HepG2 (cell line): ENCODE results near the gene ATF3. TPM values are rescaled to one million over a fixed set of nuclear protein-coding genes. Genes with fewer than 3 reads are reported as not detected.

Experiments
- ATAC-seq: fragments of 200-7000 bp; cut with Tn5 transposase; 3 replicates; pipeline ENCODE4 v1.9.1; 2020; ENCODE audit warnings: mild to moderate bottlenecking, moderate library complexity
- BruUV-seq: library from RNA; stranded (reverse); fragments of 400-500 nt; replicated peaks from 2 replicates; lab custom pipeline; 2021; lab: Mats Ljungman, UMichigan
- CTCF ChIA-PET: fragments of 300-600 bp; formaldehyde crosslinking; extraction: SDS; loops from one replicate; lab custom pipeline; 2021; ENCODE audit warnings: low total read pairs, inconsistent platforms, low intra/inter-chr PET ratio; lab: Yijun Ruan, JAX
- POLR2A ChIA-PET: fragments of 350-600 bp; sonication (Branson Sonifier 250); formaldehyde crosslinking; loops from one replicate; lab custom pipeline; 2020; ENCODE audit warnings: antibody characterized with exemption, inconsistent platforms; lab: Yijun Ruan, JAX
- DNase-seq: peaks from one replicate; pipeline ENCODE4 v3.0.0-alpha.2; 2015; ENCODE audit warnings: low spot score
- FAIRE-seq: peaks from 3 replicates; lab custom pipeline; 2011; peaks lifted over from hg19 to GRCh38; lab: Jason Lieb, UNC
- H2AFZ ChIP-seq: one replicate; pipeline ENCODE4 v1.6.1; 2011; ENCODE audit warnings: low read length, inconsistent platforms
- H3K27ac ChIP-seq: fragments of 300-600 bp; 3 replicates; pipeline ENCODE4 v1.8.0; 2011; ENCODE audit warnings: mixed run types, mild to moderate bottlenecking, mixed read lengths, low read length, inconsistent platforms; ENCODE audit not compliant: insufficient read depth; ENCODE audit errors: extremely low read length
- H3K27me3 ChIP-seq, 2 experiments: fragments of 200-600 bp in 1 of 2; 2 replicates in 1 of 2; 3 replicates in 1 of 2; pipeline versions ENCODE4 v1.6.0 to v1.8.0; 2011; ENCODE audit warnings: low read length in 2 of 2, mild to moderate bottlenecking in 2 of 2, moderate library complexity in 2 of 2, inconsistent platforms in 1 of 2; ENCODE audit not compliant: insufficient read depth in 2 of 2, control insufficient read depth in 1 of 2
- H3K36me3 ChIP-seq, 2 experiments: fragments of 200-600 bp in 1 of 2; replicated peaks in 1 of 2; 2 replicates in 1 of 2; 3 replicates in 1 of 2; pipeline versions ENCODE4 v1.5.1 to v1.8.0; 2011; ENCODE audit warnings: low read length in 2 of 2, inconsistent platforms in 1 of 2; ENCODE audit not compliant: insufficient read depth in 2 of 2, control insufficient read depth in 1 of 2
- H3K4me1 ChIP-seq: 2 replicates; pipeline ENCODE4 v1.5.1; 2012; ENCODE audit warnings: low read length, inconsistent platforms; ENCODE audit not compliant: insufficient read depth
- H3K4me2 ChIP-seq: 2 replicates; pipeline ENCODE4 v1.6.0; 2011; ENCODE audit warnings: low read depth, low read length, inconsistent platforms
- H3K4me3 ChIP-seq, 3 experiments: fragments of 200-600 bp in 1 of 3; sonication (generic), shearing (Covaris generic) in 1 of 3; replicated peaks in 1 of 3; 2 replicates each; pipeline ENCODE4 v1.5.1; 2011 to 2016; ENCODE audit warnings: low read length in 3 of 3, inconsistent platforms in 2 of 3, low read depth in 2 of 3, mild to moderate bottlenecking in 2 of 3, control low read depth in 1 of 3, mixed read lengths in 1 of 3; ENCODE audit not compliant: insufficient read depth in 1 of 3
- H3K79me2 ChIP-seq: one replicate; pipeline ENCODE4 v1.6.1; 2011; ENCODE audit warnings: low read length, inconsistent platforms; ENCODE audit not compliant: insufficient read depth
- H3K9ac ChIP-seq: 2 replicates; pipeline ENCODE4 v1.6.0; 2011; ENCODE audit warnings: mild to moderate bottlenecking, low read depth, low read length, inconsistent platforms; ENCODE audit not compliant: insufficient read depth
- H3K9me3 ChIP-seq: 2 replicates; pipeline ENCODE4 v1.5.1; 2012; ENCODE audit warnings: mild to moderate bottlenecking, low read length
- H4K20me1 ChIP-seq: 2 replicates; pipeline ENCODE4 v1.6.0; 2011; ENCODE audit warnings: inconsistent platforms, mild to moderate bottlenecking, low read length, moderate library complexity; ENCODE audit not compliant: insufficient read depth
- HNF4G ChIP-seq, 2 experiments: sonication (generic) in 1 of 2; formaldehyde crosslinking in 1 of 2; IDR thresholded peaks; 2 replicates each; pipeline versions ENCODE4 v1.4.0 to v1.6.1; 2011 to 2020; ENCODE audit warnings: borderline replicate concordance in 2 of 2, low read depth in 2 of 2, mild to moderate bottlenecking in 2 of 2, low read length in 1 of 2, missing genetic modification reagents in 1 of 2, moderate library complexity in 1 of 2
- MAFK ChIP-seq, 2 experiments: IDR thresholded peaks in 1 of 2; conservative IDR thresholded peaks in 1 of 2; 2 replicates each; pipeline ENCODE4 v1.6.1; 2011; ENCODE audit warnings: improper control_type of control experiment in 2 of 2, low read length in 2 of 2
- ZNF619 ChIP-seq: sonication (generic); formaldehyde crosslinking; IDR thresholded peaks from 2 replicates; pipeline ENCODE4 v1.4.0; 2020; ENCODE audit warnings: mild to moderate bottlenecking, missing genetic modification reagents
- ZNF766 ChIP-seq: sonication (generic); formaldehyde crosslinking; IDR thresholded peaks from 2 replicates; pipeline ENCODE4 v1.5.0; 2020; ENCODE audit warnings: missing genetic modification reagents, borderline replicate concordance
- WGBS: methylation state at CpG from one replicate; pipeline ENCODE4 v1.1.6; 2017; ENCODE audit warnings: low lambda C conversion rate; 5-methylcytosine and 5-hydroxymethylcytosine counted together
- in situ Hi-C: cut with HindIII; loops from 2 replicates; pipeline ENCODE4 v1.10.0; 2017; ENCODE audit warnings: low pct_unique_long_range_greater_than_20kb; ENCODE audit not compliant: extremely low pct_ligation_motif_present
- intact Hi-C: fragments of 100-400 bp; cut with micrococcal nuclease; formaldehyde crosslinking; loops from one replicate; pipeline ENCODE4 v1.10.0; 2022; ENCODE audit not compliant: unreplicated experiment
- polyA plus RNA-seq, 8 experiments: library from polyadenylated mRNA; depleted of rRNA in 3 of 8; stranded (reverse) in 7 of 8; unstranded in 1 of 8; fragments of >200 nt; fragmentation: Illumina TruSeq in 4 of 8; extraction: Trizol in 4 of 8; gene quantifications; 2 replicates each; pipeline versions ENCODE4 v1.2.1 to v1.2.3, GENCODE V29; 2011 to 2016; ENCODE audit warnings: low read depth in 4 of 8, missing spikeins in 1 of 8, mixed read lengths in 1 of 8; ENCODE audit not compliant: insufficient read depth in 1 of 8
- total RNA-seq, 5 experiments: library from RNA; depleted of rRNA; stranded (reverse); fragments of >200 nt; fragmentation: Illumina TruSeq; extraction: Trizol; gene quantifications; 2 replicates each; pipeline ENCODE4 v1.2.3, GENCODE V29; 2016; ENCODE audit warnings: low read depth in 1 of 5
- TF ChIP-seq, protein P1 (sequence below): sonication (generic); formaldehyde crosslinking; IDR thresholded peaks from 2 replicates; pipeline ENCODE4 v1.5.0; 2020; ENCODE audit warnings: mild to moderate bottlenecking, missing genetic modification reagents
- TF ChIP-seq, protein P2 (sequence below): sonication (generic); formaldehyde crosslinking; IDR thresholded peaks from 2 replicates; pipeline ENCODE4 v1.8.0; 2022; ENCODE audit warnings: missing genetic modification reagents, mild to moderate bottlenecking, moderate library complexity, borderline replicate concordance

Gene ATF3
- total and polyA plus RNA-seq, 2 of the 13 experiments (the other 11 are each of a cell fraction or from before 2014, with no cell fraction given) = 5.0 to 13.0 TPM

DNA sequence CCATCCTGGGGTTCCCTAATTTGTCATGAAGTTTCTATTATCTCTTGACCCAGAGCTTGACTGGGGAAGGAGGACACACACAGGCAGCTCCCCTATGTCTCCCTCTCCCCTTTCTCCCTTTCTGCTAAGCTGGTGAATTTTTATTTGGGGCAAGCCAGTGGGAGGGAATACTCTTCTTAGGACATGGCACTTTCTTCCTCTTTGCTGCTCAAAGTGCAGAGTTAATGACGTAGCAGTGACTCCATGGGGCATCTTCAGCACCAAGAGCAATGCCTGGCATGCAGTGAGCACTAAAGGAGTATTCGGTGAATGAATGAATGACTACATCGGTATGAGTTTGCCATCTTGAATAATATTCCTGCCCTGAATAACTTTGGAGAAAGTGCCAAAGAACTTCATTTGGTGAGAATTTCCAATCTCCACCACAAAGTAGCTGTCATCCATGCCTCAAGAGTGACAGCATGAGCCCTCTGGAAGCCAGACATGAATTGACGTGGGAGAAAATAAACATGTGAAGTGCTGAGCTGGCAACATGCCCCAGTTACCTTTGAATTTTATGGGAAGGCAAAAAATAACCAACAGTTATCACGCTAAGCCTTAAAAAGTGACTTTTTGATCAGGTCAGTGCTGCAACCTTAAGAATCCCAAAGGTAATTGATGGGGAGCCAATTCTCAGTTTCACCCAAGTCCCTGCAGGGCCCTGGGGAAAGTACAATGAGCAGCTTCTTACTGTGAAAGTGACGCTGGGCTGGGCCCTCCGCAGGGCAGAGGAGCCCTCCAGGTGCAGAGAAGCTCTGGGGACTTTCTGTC, 22.1 kb upstream of the ATF3 start:
- TF ChIP-seq ZNF619 (CRISPR knock-in tag) (no peak), ZNF766 (CRISPR knock-in tag) (no peak), HNF4G (IDR thresholded peaks at IDR 0.05; ENCODE audit: borderline replicate concordance, low read depth, low read length) (no peak), HNF4G (CRISPR knock-in tag; IDR thresholded peaks at IDR 0.05; ENCODE audit: borderline replicate concordance, low read depth) (no peak), MAFK (conservative IDR thresholded peaks at IDR 0.05 in 1 of 2, IDR thresholded peaks at IDR 0.05 in 1 of 2; ENCODE audit: low read length in 2 of 2) (peak; percentile 16 to 36; a peak in 1 of 4 replicates)
- TF ChIP-seq, protein P1, sequence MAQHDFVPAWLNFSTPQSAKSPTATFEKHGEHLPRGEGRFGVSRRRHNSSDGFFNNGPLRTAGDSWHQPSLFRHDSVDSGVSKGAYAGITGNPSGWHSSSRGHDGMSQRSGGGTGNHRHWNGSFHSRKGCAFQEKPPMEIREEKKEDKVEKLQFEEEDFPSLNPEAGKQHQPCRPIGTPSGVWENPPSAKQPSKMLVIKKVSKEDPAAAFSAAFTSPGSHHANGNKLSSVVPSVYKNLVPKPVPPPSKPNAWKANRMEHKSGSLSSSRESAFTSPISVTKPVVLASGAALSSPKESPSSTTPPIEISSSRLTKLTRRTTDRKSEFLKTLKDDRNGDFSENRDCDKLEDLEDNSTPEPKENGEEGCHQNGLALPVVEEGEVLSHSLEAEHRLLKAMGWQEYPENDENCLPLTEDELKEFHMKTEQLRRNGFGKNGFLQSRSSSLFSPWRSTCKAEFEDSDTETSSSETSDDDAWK (CRISPR knock-in tag) = no peak
- TF ChIP-seq, protein P2, sequence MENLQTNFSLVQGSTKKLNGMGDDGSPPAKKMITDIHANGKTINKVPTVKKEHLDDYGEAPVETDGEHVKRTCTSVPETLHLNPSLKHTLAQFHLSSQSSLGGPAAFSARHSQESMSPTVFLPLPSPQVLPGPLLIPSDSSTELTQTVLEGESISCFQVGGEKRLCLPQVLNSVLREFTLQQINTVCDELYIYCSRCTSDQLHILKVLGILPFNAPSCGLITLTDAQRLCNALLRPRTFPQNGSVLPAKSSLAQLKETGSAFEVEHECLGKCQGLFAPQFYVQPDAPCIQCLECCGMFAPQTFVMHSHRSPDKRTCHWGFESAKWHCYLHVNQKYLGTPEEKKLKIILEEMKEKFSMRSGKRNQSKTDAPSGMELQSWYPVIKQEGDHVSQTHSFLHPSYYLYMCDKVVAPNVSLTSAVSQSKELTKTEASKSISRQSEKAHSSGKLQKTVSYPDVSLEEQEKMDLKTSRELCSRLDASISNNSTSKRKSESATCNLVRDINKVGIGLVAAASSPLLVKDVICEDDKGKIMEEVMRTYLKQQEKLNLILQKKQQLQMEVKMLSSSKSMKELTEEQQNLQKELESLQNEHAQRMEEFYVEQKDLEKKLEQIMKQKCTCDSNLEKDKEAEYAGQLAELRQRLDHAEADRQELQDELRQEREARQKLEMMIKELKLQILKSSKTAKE = no peak
- 65% methylated on average over 7 of the region's 7 CpGs for WGBS
- Histone ChIP-seq H3K4me3 (no peak overlapping the region), H3K27ac (no peak overlapping the region), H3K27me3 (peaks cover 3 to 58% of the 10 kb centered on the region in 2 experiments; a peak in 4 of 5 replicates), H4K20me1 (no peaks in the 10 kb centered on the region), H3K9me3 (no peaks in the 10 kb centered on the region), H2AFZ (no peak overlapping the region), H3K4me2 (no peak overlapping the region), H3K79me2 (no peaks in the 10 kb centered on the region), H3K36me3 (no peaks in the 10 kb centered on the region), H3K9ac (no peak overlapping the region), H3K4me1 (no peaks in the 10 kb centered on the region)
- ChIA-PET POLR2A (no interaction called here), CTCF (no interaction called here)
- intact Hi-C loops = no loop called here
- in situ Hi-C loops = no loop called here
- BruUV-seq = no TSS peak
- no peak for ATAC-seq
- no peak for DNase-seq
- no peak for FAIRE-seq
